GM13977 (cell line): ENCODE data around the gene FAR1.

Source experiments
- DNase-seq: peaks from one replicate; pipeline ENCODE4 v3.0.0; 2012; ENCODE audit warnings: low spot score
- CTCF ChIP-seq: IDR thresholded peaks from 2 replicates; pipeline ENCODE4 v1.5.1; 2012; ENCODE audit warnings: mild to moderate bottlenecking, control low read depth; ENCODE audit not compliant: insufficient read depth; ENCODE audit errors: extremely low read depth, missing control alignments
- in situ Hi-C: fragments of 300-500 bp; cut with MboI; formaldehyde crosslinking; loops from one replicate; pipeline ENCODE4 v1.12.0; 2022; ENCODE audit warnings: low sequenced_read_pairs, low pct_unique_long_range_greater_than_20kb, mixed read lengths, inconsistent platforms; ENCODE audit not compliant: unreplicated experiment

FAR1 gene

GRCh38 chr11:13692172-13692571 is 23.7 kb downstream of the FAR1 start:
- TF ChIP-seq CTCF = no peak
- DNase-seq = no peak
- in situ Hi-C loops = no loop called here

- DNase-seq = no peak
- TF ChIP-seq CTCF = no peak
- in situ Hi-C loops = no loop called here
Observed at GRCh38 chr11:13694115-13694514, 25.6 kb downstream of the FAR1 start.

- no peak for DNase-seq
- in situ Hi-C loops = no loop called here
- TF ChIP-seq CTCF = no peak
Observed at GRCh38 chr11:13695886-13696285, 27.4 kb downstream of the FAR1 start.

- no peak for TF ChIP-seq CTCF
- no peak for DNase-seq
- in situ Hi-C loops = no loop called here
Observed at GRCh38 chr11:13697710-13698109, 29.2 kb downstream of the FAR1 start.

GRCh38 chr11:13698132-13698531 is 29.7 kb downstream of the FAR1 start:
- no peak for TF ChIP-seq CTCF
- DNase-seq = no peak
- in situ Hi-C loops = no loop called here

- no peak for DNase-seq
- in situ Hi-C loops = no loop called here
- TF ChIP-seq CTCF = no peak
Observed at GRCh38 chr11:13699041-13699440, 30.6 kb downstream of the FAR1 start.

GRCh38 chr11:13699870-13700269 is 31.4 kb downstream of the FAR1 start:
- TF ChIP-seq CTCF = no peak
- DNase-seq = no peak
- in situ Hi-C loops = no loop called here
